ENCODE results near the gene LAMC3. TPM values are rescaled to one million over a fixed set of nuclear protein-coding genes. Genes with fewer than 3 reads are reported as not detected.

Gene LAMC3
- total and polyA plus RNA-seq, 2 experiments from 2014 or later: not detected

DNA sequence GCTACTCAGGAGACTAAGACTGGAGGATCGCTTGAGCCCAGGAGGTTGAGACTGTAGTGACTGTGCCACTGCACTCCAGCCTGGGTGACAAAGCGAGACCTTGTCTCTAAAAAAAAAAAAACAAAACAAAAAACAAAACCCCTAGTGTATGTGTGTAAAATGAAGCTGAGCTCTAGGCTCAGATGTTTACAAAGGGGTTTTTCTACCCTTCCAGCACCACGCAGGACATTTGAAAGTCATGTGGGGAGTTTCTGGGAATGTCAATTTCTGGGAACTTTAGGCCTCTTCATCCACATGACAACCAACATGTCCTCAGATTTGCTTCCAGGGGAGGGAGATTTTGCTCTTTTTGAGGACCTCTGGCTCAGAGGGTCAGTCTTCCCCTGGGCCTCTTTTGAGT is 44.9 kb downstream of the LAMC3 start:
- no peaks in the 10 kb centered on the region for H3F3A ChIP-seq (ENCODE audit: insufficient read depth)
- no peaks in the 10 kb centered on the region for H3K79me2 ChIP-seq (ENCODE audit: insufficient read depth)
- H3K4me2 ChIP-seq (ENCODE audit: unreplicated experiment): no peak overlapping the region
- no peak overlapping the region for H2AFZ ChIP-seq
- 78 to 79% methylated on average over 3 of the region's 3 CpGs for WGBS, 2 experiments (ENCODE audit: low coverage in 1 of 2, low lambda C conversion rate in 2 of 2, missing lambda C conversion rate in 2 of 2)
- no peaks in the 10 kb centered on the region for H3K9me3 ChIP-seq (ENCODE audit: low read depth)
- no peak overlapping the region for H3K9ac ChIP-seq
- no peak overlapping the region for H3K4me3 ChIP-seq
- no peak for TF ChIP-seq EZH2 (IDR thresholded peaks at IDR 0.05; ENCODE audit: insufficient read depth, poor library complexity, severe bottlenecking)
- no peak for TF ChIP-seq EZH2phosphoT487 (IDR thresholded peaks at IDR 0.05; ENCODE audit: insufficient read depth, low read depth)
- H3K27ac ChIP-seq: no peak overlapping the region
- no peaks in the 10 kb centered on the region for H3K9me2 ChIP-seq (ENCODE audit: insufficient read depth)
- no peaks in the 10 kb centered on the region for H3K27me3 ChIP-seq (replicated peaks; ENCODE audit: insufficient read depth)
- in situ Hi-C loops (cut with MboI): no loop called here
- DNase-seq: no peak
- no peaks in the 10 kb centered on the region for H4K20me1 ChIP-seq (ENCODE audit: insufficient read depth)
- H3K4me1 ChIP-seq (ENCODE audit: insufficient read depth): no peaks in the 10 kb centered on the region
- no peaks in the 10 kb centered on the region for H3K36me3 ChIP-seq (ENCODE audit: low read depth)

DNA sequence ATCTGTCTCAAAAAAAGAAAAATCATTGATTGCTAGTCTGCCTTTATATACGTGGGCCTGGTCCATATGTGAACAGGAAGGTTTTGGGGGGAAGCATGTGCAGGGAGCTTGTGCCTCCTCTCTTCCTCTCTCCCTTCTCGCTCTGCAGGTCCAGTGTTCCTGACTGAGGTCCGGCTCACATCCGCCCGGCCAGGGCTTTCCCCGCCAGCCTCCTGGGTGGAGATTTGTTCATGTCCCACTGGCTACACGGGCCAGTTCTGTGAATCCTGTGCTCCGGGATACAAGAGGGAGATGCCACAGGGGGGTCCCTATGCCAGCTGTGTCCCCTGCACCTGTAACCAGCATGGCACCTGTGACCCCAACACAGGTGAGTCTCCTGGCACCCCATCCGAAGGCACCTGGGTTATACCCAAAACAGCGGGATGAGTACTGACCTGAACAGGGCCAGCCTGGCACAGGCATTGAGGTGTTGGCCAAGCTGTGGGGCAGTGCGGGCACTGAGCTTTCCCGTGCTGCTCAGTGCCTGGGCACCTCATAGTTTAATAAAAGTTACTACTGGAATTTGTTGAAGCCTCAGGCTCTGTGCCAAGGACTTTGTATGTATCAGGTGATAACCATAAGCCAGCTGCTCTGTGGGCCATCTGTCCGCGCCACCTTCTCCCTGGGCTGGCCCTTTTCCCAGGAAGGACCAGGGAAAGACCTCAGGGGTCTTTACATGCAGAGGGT is 48.0 kb downstream of the LAMC3 start:
- in situ Hi-C loops (cut with MboI): no loop called here
- Histone ChIP-seq H3F3A (ENCODE audit: insufficient read depth) (no peaks in the 10 kb centered on the region), H3K9me2 (ENCODE audit: insufficient read depth) (no peaks in the 10 kb centered on the region), H3K79me2 (ENCODE audit: insufficient read depth) (no peaks in the 10 kb centered on the region), H3K36me3 (ENCODE audit: low read depth) (no peaks in the 10 kb centered on the region), H3K4me2 (ENCODE audit: unreplicated experiment) (no peak overlapping the region), H4K20me1 (ENCODE audit: insufficient read depth) (no peaks in the 10 kb centered on the region), H2AFZ (no peak overlapping the region), H3K4me3 (no peak overlapping the region), H3K9ac (no peak overlapping the region), H3K27me3 (replicated peaks; ENCODE audit: insufficient read depth) (no peaks in the 10 kb centered on the region), H3K27ac (no peak overlapping the region), H3K9me3 (ENCODE audit: low read depth) (no peaks in the 10 kb centered on the region), H3K4me1 (ENCODE audit: insufficient read depth) (no peaks in the 10 kb centered on the region)
- no peak for TF ChIP-seq EZH2phosphoT487 (IDR thresholded peaks at IDR 0.05; ENCODE audit: insufficient read depth, low read depth)
- TF ChIP-seq EZH2 (IDR thresholded peaks at IDR 0.05; ENCODE audit: insufficient read depth, poor library complexity, severe bottlenecking): no peak
- 74 to 75% methylated on average over 14 of the region's 14 CpGs for WGBS, 2 experiments (ENCODE audit: low coverage in 1 of 2, low lambda C conversion rate in 2 of 2, missing lambda C conversion rate in 2 of 2)
- no peak for DNase-seq

DNA sequence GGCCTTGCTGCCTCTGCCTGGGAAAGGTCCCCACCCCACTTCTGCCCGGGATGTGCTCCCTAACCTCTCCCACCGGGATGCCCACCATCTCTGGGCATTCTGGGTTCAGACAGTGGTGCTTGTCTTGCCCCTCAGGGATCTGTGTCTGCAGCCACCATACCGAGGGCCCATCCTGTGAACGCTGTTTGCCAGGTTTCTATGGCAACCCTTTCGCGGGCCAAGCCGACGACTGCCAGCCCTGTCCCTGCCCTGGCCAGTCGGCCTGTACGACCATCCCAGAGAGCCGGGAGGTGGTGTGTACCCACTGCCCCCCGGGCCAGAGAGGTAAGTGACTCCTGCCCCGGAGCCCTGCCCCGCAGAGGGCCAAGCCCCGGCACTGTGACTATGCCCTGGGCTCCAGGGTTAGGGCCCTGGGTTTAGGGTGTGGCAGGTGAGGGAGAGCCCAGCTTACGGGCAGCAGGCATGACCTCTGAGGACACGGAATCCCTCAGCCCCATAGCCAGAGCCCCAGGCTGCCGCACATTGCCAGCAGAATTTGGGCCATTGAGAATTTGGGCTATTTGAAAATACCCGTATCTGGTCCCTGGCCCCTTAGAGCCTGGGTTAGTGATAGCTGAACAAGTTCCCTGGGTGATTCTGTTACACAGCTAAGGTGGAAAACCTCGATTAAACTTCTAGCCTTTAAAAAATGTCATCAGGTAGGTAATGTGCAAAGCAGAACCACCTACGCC is 52.1 kb downstream of the LAMC3 start:
- no peak for DNase-seq
- 65 to 73% methylated on average over 19 to 21 of the region's 21 CpGs for WGBS, 2 experiments (ENCODE audit: low coverage in 1 of 2, low lambda C conversion rate in 2 of 2, missing lambda C conversion rate in 2 of 2)

DNA sequence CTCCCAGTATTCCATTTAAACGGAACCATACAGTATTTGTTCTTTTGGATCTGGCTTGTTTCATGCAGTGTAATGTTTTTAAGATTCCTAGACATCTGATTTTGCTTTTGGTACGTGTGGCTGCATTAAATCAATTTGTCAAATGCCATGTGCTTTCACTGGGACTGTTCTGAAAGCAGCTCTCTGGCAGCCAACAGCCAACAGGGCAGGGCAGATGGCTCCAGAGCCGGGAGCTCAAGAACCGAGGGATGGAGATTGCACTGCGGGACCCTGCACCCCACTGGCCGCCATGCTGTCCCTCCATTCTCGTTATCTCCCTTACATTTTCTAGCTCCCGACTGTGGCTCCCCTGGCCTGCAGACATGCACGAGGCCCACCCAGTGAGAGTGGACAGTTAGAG is 54.0 kb downstream of the LAMC3 start:
- no peaks in the 10 kb centered on the region for H3K4me1 ChIP-seq (ENCODE audit: insufficient read depth)
- TF ChIP-seq EZH2phosphoT487 (IDR thresholded peaks at IDR 0.05; ENCODE audit: insufficient read depth, low read depth): no peak
- TF ChIP-seq EZH2 (IDR thresholded peaks at IDR 0.05; ENCODE audit: insufficient read depth, poor library complexity, severe bottlenecking): no peak
- no peak overlapping the region for H2AFZ ChIP-seq
- WGBS, 2 experiments (ENCODE audit: low coverage in 1 of 2, low lambda C conversion rate in 2 of 2, missing lambda C conversion rate in 2 of 2): 39 to 42% methylated on average over 9 of the region's 9 CpGs
- no peaks in the 10 kb centered on the region for H3K36me3 ChIP-seq (ENCODE audit: low read depth)
- no peak overlapping the region for H3K27ac ChIP-seq
- no peaks in the 10 kb centered on the region for H3F3A ChIP-seq (ENCODE audit: insufficient read depth)
- H3K27me3 ChIP-seq (replicated peaks; ENCODE audit: insufficient read depth): no peaks in the 10 kb centered on the region
- no peaks in the 10 kb centered on the region for H4K20me1 ChIP-seq (ENCODE audit: insufficient read depth)
- in situ Hi-C loops (cut with MboI): no loop called here
- H3K9me2 ChIP-seq (ENCODE audit: insufficient read depth): no peaks in the 10 kb centered on the region
- H3K4me3 ChIP-seq: no peak overlapping the region
- no peaks in the 10 kb centered on the region for H3K9me3 ChIP-seq (ENCODE audit: low read depth)
- no peak for DNase-seq
- no peak overlapping the region for H3K9ac ChIP-seq
- H3K79me2 ChIP-seq (ENCODE audit: insufficient read depth): no peaks in the 10 kb centered on the region
- no peak overlapping the region for H3K4me2 ChIP-seq (ENCODE audit: unreplicated experiment)

More for the DNA sequence above, 52.1 kb downstream of the LAMC3 start:
- Histone ChIP-seq H3K4me2 (ENCODE audit: unreplicated experiment) (no peak overlapping the region), H3K4me1 (ENCODE audit: insufficient read depth) (no peaks in the 10 kb centered on the region), H2AFZ (no peak overlapping the region), H3F3A (ENCODE audit: insufficient read depth) (no peaks in the 10 kb centered on the region), H4K20me1 (ENCODE audit: insufficient read depth) (no peaks in the 10 kb centered on the region), H3K36me3 (ENCODE audit: low read depth) (no peaks in the 10 kb centered on the region), H3K9ac (no peak overlapping the region), H3K9me2 (ENCODE audit: insufficient read depth) (no peaks in the 10 kb centered on the region), H3K9me3 (ENCODE audit: low read depth) (no peaks in the 10 kb centered on the region), H3K79me2 (ENCODE audit: insufficient read depth) (no peaks in the 10 kb centered on the region), H3K27ac (no peak overlapping the region), H3K4me3 (no peak overlapping the region), H3K27me3 (replicated peaks; ENCODE audit: insufficient read depth) (no peaks in the 10 kb centered on the region)
- in situ Hi-C loops (cut with MboI): no loop called here
- TF ChIP-seq EZH2 (IDR thresholded peaks at IDR 0.05; ENCODE audit: insufficient read depth, poor library complexity, severe bottlenecking) (no peak), EZH2phosphoT487 (IDR thresholded peaks at IDR 0.05; ENCODE audit: insufficient read depth, low read depth) (no peak)
